NCI-H146 treated with DMSO at 0.1 percent for 48 hours (cell line): ENCODE measurements around the gene TRMT5.

Experiments
- DNase-seq: peaks from one replicate; lab custom pipeline; 2025; ENCODE audit not compliant: unreplicated experiment; lab: John Stamatoyannopoulos, UW

Gene TRMT5

DNA sequence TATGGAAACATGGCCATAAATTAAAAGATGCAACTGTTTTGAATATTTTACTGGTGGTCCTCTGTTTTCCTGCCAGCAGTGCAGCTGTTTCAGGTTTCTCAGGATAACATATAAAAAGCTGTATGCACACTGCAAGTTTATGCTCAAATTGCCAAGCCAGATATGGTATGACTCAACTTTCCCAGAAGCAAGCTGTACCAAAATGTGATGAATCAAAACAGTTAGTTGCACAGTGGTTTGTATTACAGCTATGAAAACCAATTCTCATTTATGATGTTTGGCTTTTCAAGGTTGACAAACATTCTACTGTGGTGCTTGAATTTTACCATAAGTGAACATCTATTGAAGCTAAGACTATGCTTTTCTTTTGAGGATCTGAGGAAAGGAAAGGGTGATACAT lies 15.5 kb downstream of the TRMT5 start:
- DNase-seq, result no peak

DNA sequence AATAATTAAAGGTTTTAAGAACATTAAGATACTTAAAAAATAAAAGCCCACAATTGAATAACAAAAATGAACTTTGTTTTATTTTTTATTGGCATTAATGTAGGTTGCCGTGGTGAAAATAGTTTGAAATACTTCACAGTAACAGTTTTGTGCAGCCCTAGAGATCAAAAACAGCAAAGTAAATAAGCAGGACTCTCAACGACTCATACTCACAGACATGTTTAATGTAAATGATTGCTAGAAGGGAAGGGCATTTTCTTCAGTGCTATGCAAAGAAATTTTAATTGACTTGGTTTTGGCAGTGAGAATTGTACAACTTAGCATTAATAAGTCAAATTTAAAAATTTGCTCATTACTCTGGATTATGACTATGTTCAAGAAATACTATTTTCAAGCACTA lies 16.0 kb downstream of the TRMT5 start:
- DNase-seq, result no peak

DNA sequence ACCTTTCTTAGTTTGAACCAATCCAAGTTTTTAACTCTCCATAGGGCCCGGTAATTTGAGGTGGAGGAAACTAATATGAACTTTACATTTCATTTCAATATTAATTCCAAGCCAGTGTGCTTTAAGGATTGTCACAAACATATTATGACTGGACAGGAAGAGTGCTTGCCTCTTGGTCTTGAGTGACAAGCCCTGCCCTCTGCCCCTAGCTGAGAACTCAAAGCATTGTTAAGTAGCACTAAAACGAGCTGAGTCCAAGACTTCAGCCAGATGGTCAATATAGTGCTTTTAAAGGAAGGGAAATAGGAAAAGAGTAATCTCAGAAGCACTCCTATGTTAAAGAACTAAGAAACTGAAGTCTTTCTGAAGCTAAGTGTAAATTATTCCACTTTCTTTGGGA lies 17.1 kb downstream of the TRMT5 start:
- no peak for DNase-seq

DNA sequence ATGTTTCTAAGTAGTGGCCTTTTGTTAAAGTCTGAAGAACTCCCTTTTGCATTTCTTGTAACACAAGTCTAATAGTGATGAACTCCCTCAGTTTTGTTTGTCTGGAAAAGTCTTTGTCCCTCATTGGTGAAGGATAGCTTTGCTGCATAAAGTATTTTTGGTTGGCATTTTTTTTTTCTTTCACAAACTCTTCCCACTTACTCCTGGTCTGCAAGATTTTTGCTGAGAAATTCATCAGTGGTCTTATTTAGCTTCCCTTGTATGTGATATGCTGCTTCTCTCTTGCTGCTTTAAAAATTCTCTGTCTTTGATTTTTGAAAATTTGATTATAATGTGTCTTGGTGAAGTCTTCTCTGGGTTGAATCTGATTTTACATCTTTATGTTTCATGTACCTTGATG lies 22.7 kb downstream of the TRMT5 start:
- DNase-seq, result no peak

DNA sequence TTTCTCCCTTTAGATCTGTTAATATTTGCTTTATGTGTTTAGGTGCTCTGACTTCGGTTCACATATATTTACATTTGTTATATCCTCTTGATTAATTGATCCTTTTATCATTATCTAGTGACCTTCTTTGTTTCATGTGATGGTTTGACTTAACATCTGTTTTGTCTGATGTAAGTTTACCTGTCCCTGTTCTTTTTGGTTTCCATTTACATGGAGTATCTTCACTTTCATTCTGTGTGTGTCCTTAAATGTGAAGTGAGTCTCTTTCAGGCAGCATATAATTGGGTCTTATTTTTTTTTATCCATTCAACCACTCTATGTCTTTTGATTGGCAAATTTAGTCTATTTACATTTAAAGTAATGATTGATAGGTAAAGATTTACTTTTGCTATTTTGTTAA lies 24.2 kb downstream of the TRMT5 start:
- no peak for DNase-seq

DNA sequence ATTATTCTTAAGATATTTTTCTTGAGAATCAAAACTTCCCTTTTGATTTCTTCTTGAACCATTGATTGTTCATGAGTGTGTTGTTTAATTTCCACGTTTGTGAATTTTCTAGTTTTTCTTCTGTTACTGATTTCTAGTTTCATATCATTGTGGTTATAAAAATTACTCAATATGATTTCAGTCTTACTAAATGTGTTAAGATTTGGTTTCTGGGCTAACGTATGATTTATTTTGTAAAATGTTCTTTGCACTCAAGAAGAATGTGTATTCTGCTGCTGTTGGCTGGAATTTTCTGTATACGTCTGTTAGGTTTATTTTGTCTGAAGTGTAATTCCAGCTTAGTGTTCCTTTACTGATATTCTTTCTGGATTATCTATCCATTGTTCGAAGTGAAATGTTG lies 24.7 kb downstream of the TRMT5 start:
- DNase-seq, result no peak

DNA sequence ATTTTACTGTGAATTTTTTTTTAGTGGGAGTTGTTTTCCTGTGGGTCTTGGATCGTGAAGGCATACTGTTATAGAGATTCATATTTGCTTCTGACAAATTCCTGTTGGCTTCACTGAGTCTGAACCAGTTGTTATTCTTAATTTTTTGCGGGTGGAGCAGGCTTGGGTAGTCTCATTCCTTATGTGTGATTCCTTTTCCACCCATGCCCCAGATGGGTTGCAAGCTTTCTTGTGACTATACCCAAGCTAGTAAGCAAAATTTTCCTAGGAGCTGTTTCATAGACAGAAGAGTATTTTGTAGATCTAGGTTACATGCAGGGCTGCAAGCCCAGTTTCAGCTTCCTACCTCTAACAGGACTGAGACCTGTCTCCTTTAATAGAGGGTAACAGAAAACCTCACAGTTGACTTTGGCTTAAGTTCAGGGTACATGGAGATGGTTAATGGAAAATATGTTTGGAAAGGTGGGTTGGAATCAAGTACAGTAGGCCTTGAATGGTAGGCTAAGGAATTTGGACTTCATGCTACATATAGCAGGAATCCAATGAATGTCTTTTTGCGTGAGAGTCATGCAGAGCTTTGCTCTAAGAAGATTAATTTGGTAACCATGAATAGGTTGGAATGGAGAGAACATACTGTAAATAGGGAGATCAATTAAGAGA lies 29.0 kb downstream of the TRMT5 start:
- DNase-seq, result no peak

DNA sequence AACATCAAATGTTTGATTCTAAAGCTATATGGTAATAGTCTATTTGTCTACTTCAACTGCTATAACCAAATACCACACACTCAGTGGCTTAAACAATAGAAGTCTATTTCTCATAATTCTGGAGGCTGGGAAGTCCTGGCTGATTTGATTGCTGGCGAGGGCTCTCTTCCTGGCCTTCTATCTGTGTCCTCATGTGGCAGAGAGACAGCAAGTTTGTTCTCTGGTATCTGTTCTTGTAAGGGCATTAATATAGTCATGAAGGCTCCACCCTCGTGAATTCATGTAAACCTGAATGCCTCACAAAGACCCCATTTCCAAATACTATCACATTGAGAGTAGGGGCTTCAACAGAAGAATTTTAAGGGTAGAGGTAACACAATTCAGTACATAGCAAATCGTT lies 34.1 kb downstream of the TRMT5 start:
- no peak for DNase-seq

DNA sequence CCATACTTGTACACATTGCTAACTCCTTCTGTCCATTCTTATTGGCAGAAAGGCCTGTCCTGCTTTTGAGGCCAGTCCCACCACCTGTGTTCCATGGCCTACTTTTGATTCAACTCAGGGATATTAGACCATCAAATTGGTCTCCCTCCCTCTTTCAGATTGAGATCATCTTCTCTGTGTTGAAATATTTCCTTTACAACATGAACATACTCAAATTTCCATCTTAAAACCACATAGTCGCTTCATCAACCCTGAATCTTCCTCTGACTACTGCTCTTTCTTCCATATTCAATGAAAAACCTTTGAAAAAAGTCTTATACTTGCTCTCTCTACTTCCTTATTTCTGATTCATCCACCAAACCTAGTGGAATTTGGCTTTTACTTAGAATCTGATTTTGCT lies 34.9 kb downstream of the TRMT5 start:
- no peak for DNase-seq

DNA sequence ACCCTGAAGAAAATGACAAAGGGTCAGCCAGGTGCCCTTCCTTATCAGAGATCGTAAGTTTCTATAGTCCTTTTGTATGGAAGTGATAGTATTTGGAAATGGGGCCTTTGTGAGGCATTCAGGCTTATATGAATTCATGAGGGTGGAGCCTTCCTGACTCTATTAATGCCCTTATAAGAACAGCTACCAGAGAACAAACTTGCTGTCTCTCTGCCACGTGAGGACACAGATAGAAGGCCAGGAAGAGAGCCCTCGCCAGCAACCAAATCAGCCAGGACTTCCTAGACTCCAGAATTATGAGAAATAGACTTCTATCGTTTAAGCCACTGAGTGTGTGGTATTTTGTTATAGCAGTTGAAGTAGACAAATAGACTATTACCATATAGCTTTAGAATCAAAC lies 36.7 kb downstream of the TRMT5 start:
- peak; percentile 31 for DNase-seq

DNA sequence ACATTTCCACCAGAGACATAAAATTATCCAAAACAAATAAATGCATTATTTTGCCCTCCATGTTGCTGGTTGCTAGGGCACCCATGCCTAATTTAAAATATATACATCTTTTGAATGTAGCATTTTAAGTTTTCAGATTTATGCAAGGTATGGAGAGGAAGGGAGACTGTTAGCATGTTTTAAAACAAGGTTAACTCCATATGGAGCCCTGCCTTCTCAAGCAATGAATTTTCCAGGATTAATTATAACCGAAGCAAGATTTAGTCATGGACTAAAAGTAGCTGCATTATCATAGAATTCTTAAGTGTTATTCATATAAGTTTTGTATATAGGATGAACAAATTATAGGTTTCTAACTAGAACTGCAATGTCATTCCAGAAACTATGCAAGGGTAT lies 37.2 kb downstream of the TRMT5 start:
- DNase-seq, result no peak

DNA sequence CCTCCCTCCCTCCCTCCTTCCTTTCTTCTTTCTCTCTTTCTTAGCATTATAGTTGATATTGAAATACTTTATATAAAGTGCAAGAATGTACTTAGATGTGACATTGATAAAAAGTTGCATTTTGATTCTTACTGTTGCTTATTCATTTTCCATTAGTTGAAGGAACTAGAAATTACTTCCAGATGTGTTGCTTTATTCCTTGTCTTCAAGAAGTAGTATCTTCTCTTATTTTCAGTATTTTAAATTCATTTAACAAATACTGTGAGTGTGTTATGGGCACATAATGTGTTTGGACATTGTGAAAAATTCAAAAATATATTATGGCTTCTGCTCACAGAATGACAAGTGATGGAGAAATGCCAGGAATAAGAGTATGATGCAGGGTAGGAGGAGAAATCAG lies 45.6 kb downstream of the TRMT5 start:
- DNase-seq, result no peak

DNA sequence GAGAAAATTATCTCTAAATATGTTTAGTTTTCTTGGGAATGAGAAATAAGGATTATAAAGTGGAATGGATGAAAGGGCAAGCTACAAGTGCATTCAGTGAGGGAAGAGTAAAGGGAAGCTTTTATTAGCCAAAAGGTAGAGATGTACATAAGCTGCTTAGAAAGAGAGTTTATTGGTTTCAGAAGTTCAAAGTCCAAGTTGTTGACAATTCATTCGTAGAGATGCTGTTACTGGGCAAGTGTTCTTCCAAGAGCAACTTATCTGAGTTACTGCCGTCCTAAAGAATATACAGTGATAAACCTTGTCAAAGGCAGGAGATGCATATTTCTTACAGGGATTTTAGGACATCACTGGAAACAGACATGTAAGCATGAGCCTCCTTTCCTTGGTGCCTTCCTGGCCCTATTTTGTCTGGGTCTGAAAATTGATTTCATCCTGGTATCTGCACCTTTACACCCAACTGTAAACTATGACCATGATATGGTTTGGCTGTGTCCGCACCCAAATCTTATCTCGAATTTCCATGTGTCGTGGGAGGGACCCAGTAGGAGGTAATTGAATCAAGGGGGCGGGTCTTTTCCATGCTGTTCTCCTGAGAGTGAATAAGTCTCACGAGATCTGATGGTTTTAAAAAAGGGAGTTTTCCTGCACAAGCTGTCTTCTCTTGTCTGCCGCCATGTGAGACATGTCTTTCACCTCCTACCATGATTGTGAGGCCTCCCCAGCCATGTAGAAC lies 46.8 kb downstream of the TRMT5 start:
- no peak for DNase-seq

DNA sequence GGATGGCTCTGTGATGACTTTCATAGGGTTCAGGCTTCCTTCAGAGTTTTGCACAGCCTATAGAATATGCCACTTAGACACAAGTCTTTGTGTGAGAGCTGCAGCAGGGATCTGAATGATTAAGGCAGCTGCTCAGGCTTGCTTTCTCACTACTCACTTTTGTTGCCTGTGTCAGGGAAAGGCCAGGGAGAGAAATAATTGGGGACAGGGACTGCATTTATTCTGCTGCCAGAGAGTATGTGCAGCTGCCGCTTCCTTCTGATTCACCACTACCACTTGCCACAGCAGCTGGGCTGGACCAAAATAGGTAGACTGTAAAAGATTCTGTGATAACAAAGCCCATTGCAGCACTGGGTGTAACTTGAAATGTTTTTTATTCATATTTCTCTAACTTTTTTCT lies 49.7 kb downstream of the TRMT5 start:
- DNase-seq, result peak; percentile 64

DNA sequence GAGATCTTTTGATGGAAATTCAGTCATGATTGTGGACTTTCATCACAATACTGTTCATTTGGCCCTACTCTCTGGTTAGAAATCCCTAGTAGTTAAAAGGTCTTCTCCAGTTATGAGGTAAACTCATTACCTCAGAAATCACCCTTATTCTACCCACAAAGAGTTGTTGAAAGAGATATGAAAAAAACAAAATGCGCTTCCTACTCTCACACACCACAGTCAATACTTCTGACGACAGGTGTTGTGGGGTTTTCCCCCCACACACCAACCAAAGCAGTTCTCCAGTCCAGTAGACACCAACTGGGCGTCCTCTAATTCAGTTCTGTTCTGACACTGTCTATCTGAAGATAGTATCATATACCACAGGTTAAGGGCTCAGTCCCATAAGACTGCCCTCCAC lies 54.9 kb downstream of the TRMT5 start:
- no peak for DNase-seq

DNA sequence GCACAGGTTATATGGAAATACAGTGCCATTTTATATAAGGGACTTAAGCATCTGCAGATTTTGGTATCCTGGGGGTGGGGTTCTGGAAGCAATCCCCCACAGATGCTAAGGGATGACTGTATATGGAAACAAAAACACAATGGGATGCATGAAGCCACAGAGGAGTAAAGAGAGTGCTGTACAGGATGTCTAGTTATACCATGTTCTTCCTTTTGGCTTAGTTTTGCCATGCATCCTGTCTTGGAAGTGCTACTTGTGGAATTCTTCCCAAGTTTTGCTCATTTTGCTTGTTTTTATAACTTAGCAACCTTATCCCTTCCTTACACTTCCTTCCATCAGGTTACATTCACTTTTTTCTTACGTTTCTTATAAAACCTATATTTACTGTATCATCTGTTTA lies 55.6 kb downstream of the TRMT5 start:
- no peak for DNase-seq

DNA sequence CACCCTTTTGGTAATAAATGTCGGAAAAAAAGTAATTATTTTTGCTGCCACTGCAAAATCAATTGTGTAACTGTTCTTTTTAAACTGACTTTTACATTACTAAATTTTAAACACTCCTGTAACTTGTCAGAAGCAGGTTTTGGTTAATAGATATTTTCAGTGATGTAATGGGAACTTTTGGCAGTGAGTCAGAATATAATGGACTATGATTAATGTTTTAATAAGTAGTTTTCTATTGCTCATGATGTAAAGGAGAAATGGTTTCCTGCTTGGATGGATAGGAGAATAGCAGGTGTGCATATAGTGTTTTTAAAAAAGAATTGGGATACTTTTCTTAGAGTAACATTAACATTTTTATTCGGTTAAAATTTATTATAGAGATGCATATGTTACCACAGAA lies 58.8 kb downstream of the TRMT5 start:
- no peak for DNase-seq
